HG02610 (cell line): ENCODE data around the gene POPDC3.
"Not testable (repeated sequence)": the region's sequence is repeated elsewhere in the genome, so short reads cannot be mapped to it uniquely, and the experiment has no call there.

Experiments used
- ATAC-seq: cut with Tn5 transposase; IDR thresholded peaks from one replicate; pipeline ENCODE4 v1.9.1; 2021; ENCODE audit warnings: mild to moderate bottlenecking, moderate library complexity; ENCODE audit not compliant: unreplicated experiment

POPDC3 gene

DNA sequence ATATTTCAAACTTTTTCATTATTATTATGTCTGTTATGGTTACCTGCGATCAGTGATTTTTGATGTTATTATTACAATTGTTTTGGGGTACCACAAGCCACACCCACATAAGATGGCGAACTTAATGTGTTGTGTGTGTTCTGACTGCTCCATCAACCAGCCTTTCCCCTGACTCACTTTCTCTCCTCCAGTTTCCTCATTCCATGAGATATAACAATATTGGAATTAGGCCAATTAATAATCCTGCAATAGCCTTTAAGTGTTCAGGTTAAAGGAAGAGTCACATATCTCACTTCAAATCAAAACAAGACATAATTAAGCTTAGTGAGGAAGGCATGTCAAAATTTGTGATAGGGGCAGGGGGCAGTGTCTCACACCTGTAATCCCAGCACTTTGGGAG lies 16.3 kb upstream of the POPDC3 start:
- ATAC-seq: no peak

DNA sequence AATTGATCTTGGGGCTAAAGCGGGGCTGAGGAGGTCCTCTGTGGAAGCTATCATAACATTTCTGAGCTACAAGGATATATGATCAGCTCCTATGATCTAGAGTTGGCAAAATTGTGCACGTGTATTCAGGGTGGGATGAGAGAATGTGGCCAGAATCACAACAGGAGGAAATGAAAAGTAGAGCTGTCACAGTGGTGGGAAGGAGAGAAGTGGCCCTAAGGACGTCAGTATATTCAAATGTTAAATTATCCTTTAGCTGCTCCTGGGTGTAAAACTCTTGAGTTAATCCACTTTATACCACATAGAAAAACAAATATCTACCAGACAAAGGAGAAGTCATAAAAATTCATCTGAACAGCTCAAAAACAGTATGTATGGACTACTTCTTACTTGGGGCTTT lies 14.8 kb upstream of the POPDC3 start:
- ATAC-seq: no peak

DNA sequence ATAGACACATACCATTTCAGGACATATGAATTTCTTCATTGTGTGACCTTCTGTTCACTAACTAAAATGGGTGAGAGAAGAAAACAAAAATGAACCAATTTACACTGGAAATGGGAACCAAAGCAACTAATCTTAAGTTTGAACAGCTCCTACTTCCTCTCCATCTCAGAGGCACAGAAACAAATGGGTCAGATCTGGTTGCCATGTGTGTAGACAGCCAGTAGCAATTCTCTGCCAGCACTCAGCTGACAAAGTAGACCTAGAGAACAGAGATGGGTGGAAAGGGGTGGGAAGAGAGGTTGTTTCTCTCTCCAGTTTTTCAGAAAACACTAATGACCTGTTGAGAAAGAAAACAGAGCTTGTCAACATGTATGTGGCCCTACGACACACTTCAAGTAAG lies 14.3 kb upstream of the POPDC3 start:
- ATAC-seq: no peak

DNA sequence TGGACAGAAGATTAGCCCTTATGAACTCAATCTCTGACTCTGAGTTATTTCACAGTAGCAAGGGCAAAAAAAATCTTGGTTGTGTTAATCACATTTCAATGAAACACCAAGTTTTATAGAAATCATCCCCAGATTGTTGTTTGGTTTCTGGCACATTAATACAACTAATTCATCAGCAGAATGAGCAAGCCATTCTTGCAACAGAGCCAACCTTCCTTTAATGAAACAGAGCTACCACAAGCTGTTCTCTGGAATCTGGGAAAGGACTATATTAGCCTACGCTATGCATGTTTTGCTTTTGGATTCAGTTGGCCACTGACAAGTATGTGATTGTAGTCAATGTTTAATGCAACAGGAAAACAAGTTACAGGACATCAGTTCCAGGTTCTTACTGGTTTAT lies 13.8 kb upstream of the POPDC3 start:
- ATAC-seq: no peak

DNA sequence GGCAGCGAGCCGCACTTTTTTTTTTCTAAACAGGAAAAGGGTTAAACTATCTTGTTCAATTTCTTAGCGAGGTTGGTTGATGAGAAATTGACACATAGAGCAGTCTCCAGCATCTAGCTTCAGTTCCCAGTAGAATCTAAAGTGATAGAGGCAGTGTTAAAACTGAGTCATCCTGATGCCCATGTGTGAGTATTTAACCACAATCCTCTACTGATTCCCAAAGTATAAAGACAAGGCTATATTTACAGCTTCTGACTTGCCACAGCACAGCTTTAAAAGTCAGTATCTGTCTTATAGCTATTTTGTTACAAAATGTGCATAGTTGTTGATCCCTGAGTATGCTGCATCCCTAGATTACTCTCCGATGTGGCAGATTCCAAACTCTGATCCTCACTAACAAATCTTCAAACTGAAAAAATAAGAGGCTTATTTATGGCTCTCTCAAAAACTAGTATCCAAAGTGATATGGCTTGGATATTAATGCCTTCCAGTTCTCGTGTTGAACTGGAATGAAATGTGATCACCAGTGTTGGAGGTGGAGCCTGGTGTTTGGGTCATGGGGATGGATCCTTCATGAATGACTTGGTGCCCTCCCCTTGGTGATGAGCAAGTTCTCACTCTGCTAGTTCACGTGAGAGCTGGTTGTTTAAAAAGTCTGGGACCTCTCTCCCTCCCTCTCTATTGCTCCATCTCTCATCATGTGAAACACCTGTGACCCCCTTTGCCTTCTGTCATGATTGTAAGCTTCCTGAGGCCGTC lies 13.1 kb upstream of the POPDC3 start:
- ATAC-seq: no peak

DNA sequence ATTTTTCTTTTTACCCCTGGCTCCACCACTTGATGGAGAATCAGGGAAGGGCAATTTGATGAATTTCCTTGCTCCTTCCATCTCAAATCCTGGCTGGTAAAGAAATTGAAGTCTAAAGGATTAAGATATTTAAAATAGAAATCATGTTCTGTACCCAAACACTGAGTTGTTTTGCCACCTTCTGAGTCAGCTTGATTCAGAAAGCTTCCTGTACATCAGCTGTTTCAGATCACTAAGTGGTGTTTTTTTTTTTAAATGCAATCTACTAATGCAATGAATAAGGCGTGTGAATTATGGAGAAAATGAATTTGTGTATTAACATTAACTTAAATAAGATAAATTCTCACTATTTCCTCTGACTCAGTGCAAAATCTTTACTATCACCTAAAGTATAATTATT lies 11.5 kb upstream of the POPDC3 start:
- ATAC-seq: no peak

DNA sequence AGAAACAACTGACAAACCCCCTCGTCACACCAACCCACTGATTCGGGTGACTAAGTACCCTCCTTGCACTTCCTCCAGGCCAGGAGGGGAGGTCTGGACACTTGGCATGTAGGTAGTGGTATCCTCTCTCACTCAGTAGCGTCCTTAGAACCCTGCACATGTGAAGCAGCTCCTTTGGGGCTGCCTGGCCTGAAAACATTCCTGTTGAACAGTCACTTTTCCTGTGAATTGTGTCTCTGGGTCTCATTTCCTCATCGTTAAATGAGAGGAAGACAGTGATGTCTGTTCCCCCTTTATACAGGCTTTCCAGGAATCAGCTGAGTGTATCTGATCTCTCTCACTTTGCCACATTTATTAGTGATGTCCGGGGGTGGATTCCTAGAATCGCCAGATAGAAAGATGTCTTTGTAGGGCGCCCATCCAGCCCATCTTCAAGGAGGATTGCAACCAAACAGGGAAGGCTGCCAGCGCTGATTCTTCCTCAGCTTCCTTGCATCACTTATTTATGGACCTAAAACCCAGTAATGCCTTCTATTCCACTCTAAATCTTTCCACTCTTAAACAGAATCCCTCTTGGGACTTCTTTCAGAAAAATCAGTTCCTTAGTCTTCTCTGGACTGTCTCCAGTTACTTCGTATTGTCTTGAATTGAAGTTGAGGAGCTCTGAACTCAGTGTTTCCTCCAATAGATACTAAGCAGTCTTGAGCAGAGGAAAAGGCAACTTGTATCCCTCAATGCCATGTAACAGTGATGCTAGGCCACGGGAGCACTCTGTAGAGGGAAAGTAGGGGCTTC lies 9.4 kb upstream of the POPDC3 start:
- ATAC-seq: no peak

DNA sequence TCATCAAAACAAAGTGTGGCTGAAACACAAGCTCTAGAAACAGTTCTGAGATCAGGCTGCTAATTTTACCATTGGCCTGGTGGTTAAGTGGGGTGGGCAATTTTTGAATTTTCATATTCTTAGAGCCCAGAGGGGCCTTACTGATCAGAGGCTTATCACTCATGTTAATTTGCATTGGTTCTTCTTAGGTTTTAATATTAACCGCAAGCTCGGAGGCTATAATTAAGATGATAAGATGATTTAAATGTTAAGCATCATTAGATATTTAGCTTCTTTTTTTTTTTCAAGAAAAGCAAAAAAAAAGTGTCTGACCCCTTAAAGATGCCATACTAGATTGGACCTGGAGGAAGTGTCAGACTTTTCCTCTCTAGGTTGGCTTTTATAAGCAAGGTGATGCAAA lies 8.4 kb upstream of the POPDC3 start:
- no peak for ATAC-seq

DNA sequence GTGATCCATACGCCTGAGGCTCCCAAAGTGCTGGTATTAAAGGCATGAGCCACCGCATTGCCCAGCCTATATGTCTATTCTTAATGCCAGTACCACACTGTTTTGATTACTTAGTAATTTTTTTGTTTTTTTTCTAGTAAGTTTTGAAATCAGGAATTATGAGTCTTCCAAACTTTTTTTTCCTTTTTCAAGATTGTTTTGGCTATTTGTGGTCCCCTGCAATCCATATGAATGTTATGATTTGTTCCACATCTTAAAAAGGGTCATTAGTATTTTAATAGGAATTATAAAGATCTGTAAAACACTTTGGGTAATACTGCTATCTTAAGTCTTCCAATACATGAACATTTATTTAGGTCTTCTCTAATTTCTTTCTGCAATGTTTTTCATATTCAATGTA lies 6.8 kb upstream of the POPDC3 start:
- ATAC-seq: no peak

DNA sequence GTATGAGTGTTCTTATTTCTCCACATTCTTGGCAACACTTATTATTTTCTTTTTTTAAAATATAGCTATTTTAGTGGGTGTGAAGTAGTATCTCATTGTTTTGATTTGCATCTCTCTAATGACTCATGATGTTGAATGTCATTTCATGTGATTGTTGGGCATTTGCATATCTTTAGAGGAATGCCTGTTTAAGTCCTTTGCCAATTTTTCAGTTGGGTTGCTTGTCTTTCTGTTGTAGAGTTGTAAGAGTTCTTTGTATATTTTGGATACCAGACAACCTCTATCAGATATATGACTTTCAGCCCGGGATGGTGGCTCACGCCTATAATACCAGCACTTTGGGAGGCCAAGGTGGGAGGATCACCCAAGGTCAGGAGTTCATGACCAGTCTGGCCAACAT lies 5.1 kb upstream of the POPDC3 start:
- ATAC-seq: no peak

DNA sequence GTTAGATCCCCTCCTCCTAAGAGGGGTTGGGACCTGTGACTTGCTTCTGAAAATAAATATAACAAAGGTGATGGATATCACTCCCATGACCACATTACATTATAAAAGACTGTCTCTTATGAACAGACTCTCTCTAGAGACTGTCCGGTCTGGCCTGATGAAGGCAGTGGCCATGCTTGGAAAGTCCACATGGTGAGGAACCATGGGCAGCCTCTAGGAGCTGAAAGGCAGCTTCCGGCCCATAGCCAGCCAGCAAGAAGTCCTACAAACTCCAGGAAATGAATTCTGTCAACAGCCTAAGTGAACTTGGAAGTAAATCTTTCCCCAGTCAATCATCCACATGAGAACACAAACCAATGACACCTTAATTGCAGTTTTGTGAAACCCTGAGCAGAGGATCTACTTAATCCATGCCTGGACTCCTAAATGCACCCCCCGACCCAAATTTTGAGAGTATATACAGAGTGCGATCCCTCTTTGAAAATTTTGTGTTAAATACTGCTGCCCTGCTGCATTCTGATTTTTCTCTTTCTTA lies 2.2 kb upstream of the POPDC3 start:
- ATAC-seq: no peak

DNA sequence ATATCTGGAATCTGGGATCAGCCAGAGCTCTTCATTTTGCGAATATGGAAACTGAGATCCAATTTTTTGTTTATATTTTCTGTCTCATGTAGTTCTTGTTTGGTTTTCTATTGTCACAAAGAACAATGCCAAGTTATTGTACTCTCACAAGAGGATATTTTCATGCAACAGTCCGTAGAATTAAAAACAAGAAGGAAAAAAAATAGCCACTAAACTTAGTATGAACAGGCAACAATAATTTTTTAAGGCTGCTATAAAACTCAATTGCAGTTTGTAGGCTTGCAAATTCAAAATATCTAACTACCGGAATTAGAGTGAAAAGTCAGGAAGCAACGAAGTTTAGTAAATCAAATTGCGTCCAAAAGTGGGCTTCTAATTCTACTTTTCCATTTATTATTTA lies 1.2 kb downstream of the POPDC3 start:
- ATAC-seq: no peak

DNA sequence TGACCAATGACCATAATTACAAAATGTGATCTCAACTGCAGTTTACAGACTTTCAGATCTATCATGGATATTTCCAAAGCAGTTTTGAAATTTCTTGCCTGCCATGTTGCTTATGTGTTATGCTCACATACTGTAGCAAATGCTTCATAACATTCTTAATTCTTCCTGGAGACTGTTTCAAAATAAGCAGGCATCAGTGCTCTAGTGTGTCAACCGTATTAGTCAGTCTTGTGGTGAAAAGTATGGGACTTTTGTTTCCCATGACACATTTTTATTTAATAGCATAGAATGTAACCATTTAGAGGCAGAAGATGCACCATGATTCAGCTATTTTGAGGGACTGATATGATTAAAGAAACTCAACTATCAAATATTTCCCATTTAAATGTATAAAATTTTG lies 1.7 kb downstream of the POPDC3 start:
- ATAC-seq: no peak

DNA sequence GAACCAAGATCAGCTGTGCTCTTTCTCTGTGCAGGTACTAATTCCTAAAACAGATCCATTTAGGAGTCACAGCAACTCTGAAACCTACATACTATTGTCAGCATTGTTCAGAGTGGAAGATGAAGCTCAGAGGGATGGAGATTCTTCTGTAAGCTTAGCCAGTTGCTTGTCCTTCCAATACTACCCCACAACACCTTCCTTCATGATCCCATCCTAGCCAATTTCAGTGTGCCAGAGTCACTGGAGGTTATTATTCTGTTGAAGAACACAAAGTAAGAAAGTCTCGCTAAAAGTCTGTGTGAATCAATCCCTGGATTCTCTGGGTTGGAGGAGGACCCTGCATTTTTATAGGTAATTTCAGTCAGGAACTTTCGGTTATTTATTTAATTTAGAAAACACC lies 2.3 kb downstream of the POPDC3 start:
- no peak for ATAC-seq

DNA sequence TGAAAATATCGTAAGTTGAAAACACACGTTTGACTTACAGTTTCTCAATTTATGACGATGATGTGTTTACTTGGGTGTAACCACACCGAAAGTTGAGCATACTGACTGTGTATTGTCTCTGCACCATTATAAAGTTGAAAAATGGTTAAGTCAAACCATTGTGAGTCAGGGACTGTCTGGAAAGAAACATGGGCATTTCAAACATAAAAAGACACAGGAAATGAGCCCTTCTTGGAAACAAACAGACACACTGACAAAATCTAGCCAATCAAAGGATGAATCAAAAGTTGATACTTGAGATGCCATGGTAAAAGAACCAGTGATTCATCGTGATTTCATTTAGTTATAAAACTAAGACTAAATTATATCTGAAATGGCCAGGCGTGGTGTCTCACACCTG lies 5.3 kb downstream of the POPDC3 start:
- ATAC-seq: no peak

DNA sequence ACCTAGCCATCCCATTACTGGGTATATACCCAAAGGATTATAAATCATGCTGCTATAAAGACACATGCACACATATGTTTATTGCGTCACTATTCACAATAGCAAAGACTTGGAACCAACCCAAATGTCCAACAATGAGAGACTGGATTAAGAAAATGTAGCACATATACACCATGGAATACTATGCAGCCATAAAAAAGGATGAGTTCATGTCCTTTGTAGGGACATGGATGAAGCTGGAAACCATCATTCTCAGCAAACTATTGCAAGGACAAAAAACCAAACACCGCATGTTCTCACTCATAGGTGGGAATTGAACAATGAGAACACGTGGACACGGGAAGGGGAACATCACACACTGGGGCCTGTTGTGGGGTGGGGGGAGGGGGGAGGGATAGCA lies 7.3 kb downstream of the POPDC3 start:
- ATAC-seq: not testable (repeated sequence)

DNA sequence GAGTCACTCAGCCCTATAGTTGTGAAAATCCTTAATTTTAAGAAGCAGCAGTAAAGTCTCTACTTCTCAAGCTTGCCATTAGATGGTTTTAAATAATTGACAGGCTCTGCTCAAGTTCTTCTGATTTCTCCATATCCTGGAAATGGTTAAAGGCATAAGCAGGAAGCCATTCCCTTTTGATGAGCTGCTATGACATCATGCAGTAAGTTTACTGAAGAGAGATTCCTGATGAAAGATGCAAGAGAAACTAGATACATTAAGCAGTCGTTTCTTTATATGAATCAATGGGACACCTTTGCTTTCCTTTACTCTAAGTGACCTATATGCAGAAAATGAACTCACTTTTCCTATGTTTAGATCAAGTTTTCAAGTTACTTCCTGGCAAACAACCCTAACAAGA lies 9.8 kb downstream of the POPDC3 start:
- ATAC-seq: no peak

DNA sequence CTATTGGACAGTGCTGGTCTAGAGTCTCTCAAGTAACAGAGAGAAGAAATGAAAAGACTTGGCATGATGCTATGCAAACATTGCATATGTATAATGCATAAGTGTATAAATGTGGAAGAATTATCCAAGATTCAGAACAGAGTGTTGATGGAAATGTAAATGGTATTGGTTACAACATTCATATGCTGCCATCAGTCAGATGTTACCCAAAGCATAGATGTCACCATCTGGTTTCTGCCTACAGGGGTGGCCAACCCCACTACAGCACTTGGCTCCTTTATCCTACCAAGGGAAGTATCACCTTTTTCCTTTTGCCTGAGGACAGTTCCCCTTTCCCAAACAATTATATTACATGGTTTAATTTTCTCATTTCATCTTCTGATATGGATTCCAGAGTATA lies 11.9 kb downstream of the POPDC3 start:
- no peak for ATAC-seq

DNA sequence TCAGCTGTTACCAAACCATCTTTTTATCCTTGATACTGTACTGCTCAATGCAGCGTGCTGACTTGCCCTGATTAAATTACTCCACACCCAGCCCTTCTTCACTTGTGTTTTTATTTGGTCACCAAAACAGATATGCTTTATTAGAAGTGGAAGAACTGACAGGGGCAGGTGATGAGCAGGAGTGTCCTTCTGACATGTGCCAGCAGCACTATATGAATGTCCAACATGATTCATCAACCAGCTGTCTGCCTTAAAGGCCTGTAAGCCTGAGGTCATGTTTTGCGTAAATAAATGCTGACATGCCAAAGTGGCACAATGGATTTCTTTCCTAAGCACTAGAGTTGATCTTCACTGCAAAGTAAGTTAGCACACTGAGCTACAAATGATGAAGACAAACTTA lies 15.4 kb downstream of the POPDC3 start:
- no peak for ATAC-seq

DNA sequence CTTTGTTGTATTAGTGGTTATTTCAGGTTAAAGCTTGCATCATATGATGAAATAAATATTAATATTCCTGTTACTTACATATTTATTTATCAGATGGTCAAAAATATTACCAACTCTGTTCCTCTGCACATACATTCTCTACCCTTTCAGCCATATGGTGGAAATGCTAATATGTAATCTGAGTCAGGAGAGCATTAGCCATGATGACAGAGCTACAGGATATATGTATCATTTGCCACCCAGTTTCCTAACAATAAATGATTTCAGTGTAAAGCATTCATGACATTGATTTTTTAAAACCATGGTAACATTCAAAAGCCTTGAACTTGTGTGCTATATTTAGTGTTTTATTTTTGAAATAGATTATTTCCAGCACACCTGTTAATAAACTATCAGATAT lies 16.6 kb downstream of the POPDC3 start:
- no peak for ATAC-seq

DNA sequence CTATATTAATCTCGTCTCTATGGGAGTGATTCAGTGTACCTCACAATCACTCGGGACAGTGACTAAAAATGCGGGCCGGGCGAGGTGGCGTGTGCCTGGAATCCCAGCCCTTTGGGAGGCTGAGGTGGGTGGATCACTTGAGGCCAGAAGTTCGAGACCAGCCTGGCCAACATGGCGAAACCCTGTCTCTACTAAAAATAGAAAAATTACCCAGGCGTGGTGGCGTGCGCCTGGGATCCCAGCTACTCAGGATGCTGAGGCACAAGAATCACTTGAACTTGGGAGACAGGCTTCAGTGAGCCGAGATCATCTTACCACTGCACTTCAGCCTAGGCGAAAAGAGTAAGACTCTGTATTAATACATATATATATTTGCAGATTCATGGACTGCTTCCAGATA lies 17.4 kb downstream of the POPDC3 start:
- no peak for ATAC-seq

DNA sequence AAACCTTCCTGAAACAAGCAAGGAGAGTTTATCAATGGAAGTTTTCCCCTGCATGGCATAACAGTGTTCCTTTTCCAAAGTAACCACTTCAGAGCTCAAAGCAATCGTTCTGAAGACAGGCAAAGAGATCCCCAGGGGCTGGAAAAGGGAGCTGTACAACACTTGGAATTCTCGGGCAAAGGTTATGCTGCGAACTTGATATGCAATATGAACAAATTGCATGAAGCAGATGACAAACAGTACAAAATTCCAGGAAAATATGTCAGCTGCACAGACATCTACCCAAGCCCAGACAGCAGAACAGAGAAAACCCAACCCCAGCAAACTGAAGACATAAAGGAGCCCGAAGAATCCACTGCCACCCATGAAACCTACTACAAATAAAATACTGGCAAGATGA lies 18.4 kb downstream of the POPDC3 start:
- no peak for ATAC-seq
